ENCODE results near the gene COL5A1.

DNA sequence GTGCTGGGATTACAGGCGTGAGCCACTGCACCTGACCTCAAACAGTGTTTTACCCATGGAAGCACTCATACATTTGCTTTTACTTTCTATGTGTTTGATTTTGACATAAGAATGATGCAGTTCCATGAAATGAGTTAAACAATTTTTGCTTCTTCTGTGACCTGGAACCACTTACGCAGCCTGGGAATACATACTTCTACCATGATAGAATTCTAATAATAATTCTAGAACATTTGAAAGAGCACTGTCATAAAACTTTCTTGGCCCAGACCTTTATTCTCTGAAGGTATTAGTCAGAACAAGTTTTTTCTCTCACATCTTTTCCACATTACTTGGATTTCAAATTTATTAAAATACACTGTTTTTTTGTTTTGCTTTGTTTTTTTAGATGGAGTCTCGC, 25.3 kb upstream of the COL5A1 start:
- no peak for TF ChIP-seq CTCF (conservative IDR thresholded peaks at IDR 0.05; ENCODE audit: low read depth, low read length)
- TF ChIP-seq EZH2phosphoT487 (IDR thresholded peaks at IDR 0.05; ENCODE audit: borderline replicate concordance, low read length): no peak
